Measurements from ENCODE around the gene ECEL1.

The ECEL1 gene

GRCh38 chr2:232530626-232531260, 43.1 kb upstream of the ECEL1 start:
- H3K4me3 ChIP-seq (ENCODE audit: low read depth, low read length) = no peak overlapping the region
- no peak for TF ChIP-seq CTCF (IDR thresholded peaks at IDR 0.05; ENCODE audit: low read depth, low read length)

- no peak overlapping the region for H3K4me3 ChIP-seq (ENCODE audit: low read depth, low read length)
- TF ChIP-seq CTCF (IDR thresholded peaks at IDR 0.05; ENCODE audit: low read depth, low read length) = no peak
Measured at GRCh38 chr2:232529806-232530547, 42.3 kb upstream of the ECEL1 start.

- no peak overlapping the region for H3K4me3 ChIP-seq (ENCODE audit: low read depth, low read length)
- TF ChIP-seq CTCF (IDR thresholded peaks at IDR 0.05; ENCODE audit: low read depth, low read length) = no peak
Measured at GRCh38 chr2:232528746-232529460, 41.3 kb upstream of the ECEL1 start.

- no peak for TF ChIP-seq CTCF (IDR thresholded peaks at IDR 0.05; ENCODE audit: low read depth, low read length)
- no peak overlapping the region for H3K4me3 ChIP-seq (ENCODE audit: low read depth, low read length)
Measured at GRCh38 chr2:232527905-232528470, 40.4 kb upstream of the ECEL1 start.

- TF ChIP-seq CTCF (IDR thresholded peaks at IDR 0.05; ENCODE audit: low read depth, low read length) = no peak
- no peak overlapping the region for H3K4me3 ChIP-seq (ENCODE audit: low read depth, low read length)
Measured at GRCh38 chr2:232526372-232526941, 38.8 kb upstream of the ECEL1 start.

- H3K4me3 ChIP-seq (ENCODE audit: low read depth, low read length) = no peak within 1 kb of the TSS
- no peak for TF ChIP-seq CTCF (IDR thresholded peaks at IDR 0.05; ENCODE audit: low read depth, low read length)
Measured at GRCh38 chr2:232525791-232526371, 38.2 kb upstream of the ECEL1 start, which contains the start of gene CHRND. TSS of gene CHRND (plus strand) at chr2:232526160. CDS start at chr2:232526216, 56 bp downstream.
